ENCODE results near the gene CMTM5.
"Not testable (repeated sequence)": the region's sequence is repeated elsewhere in the genome, so short reads cannot be mapped to it uniquely, and the experiment has no call there.

The CMTM5 gene

GRCh38 chr14:23385642-23386265 is 8.9 kb downstream of the CMTM5 start:
- Histone ChIP-seq H3K36me3 (replicated peaks; ENCODE audit: low read depth, low read length) (no peaks in the 10 kb centered on the region), H3K4me2 (ENCODE audit: low read length) (no peak overlapping the region), H3K4me3 (ENCODE audit: low read length) (no peak overlapping the region), H3K27ac (ENCODE audit: low read length) (no peak overlapping the region), H3K9ac (ENCODE audit: low read length) (no peak overlapping the region), H3K4me1 (ENCODE audit: low read length) (no peaks in the 10 kb centered on the region), H3K9me3 (ENCODE audit: insufficient read depth, low read length) (no peaks in the 10 kb centered on the region), H3K27me3 (ENCODE audit: low read depth, low read length) (peaks cover 4% of the 10 kb centered on the region), H3K79me2 (ENCODE audit: low read length) (no peaks in the 10 kb centered on the region), H2AFZ (ENCODE audit: low read depth, low read length) (no peak overlapping the region), H4K20me1 (ENCODE audit: insufficient read depth, low read length) (no peaks in the 10 kb centered on the region)
- TF ChIP-seq EZH2phosphoT487 (IDR thresholded peaks at IDR 0.05; ENCODE audit: low read depth) (no peak), CTCF (IDR thresholded peaks at IDR 0.05; ENCODE audit: low read depth, low read length) (no peak)

DNA sequence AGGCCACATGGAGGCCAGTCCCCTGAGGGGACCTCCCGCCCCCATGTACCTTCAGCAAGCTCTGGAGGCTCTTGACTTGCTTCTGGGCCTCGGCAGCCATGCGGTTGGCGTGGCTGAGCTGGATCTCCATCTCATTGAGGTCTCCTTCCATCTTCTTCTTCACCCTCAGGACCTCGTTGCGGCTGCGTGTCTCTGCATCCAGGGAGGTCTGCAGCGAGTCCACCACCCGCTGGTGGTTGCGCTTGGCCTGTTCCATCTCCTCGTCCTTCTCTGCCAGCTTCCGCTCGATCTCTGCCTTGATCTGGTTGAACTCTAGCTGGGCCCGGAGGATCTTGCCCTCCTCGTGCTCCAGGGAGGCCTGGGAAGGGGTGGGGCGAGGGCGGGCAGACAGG is 9.4 kb downstream of the CMTM5 start:
- not testable (repeated sequence) for H3K4me1 ChIP-seq (ENCODE audit: low read length); H3K27me3 ChIP-seq (ENCODE audit: low read depth, low read length); H4K20me1 ChIP-seq (ENCODE audit: insufficient read depth, low read length); H3K9ac ChIP-seq (ENCODE audit: low read length); H3K9me3 ChIP-seq (ENCODE audit: insufficient read depth, low read length); H3K79me2 ChIP-seq (ENCODE audit: low read length); H3K36me3 ChIP-seq (replicated peaks; ENCODE audit: low read depth, low read length); H3K27ac ChIP-seq (ENCODE audit: low read length); H3K4me2 ChIP-seq (ENCODE audit: low read length); H3K4me3 ChIP-seq (ENCODE audit: low read length); H2AFZ ChIP-seq (ENCODE audit: low read depth, low read length)

DNA sequence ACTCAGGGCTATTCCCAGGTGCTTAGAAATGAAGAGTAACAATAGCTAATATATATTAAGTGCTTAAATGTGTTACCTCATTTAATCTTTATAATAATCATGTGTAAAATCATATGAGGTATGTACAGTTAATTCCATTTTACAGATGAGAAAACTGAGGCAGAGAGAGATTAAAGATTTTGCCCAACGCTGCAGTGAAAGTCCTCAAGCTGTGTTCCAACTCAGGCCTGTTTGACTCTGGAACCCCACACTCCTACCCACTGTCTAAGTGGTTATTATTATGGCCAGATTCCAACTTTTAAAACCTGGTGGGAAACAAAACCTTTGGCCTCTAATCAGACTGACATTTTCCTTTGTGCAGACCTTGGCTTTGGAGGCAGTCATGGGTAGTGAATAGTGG is 10.2 kb downstream of the CMTM5 start:
- no peaks in the 10 kb centered on the region for H4K20me1 ChIP-seq (ENCODE audit: insufficient read depth, low read length)
- H3K36me3 ChIP-seq (replicated peaks; ENCODE audit: low read depth, low read length), result no peaks in the 10 kb centered on the region
- H3K27ac ChIP-seq (ENCODE audit: low read length), result no peak overlapping the region
- H3K27me3 ChIP-seq (ENCODE audit: low read depth, low read length), result peaks cover 5% of the 10 kb centered on the region
- no peak overlapping the region for H3K9ac ChIP-seq (ENCODE audit: low read length)
- H3K4me1 ChIP-seq (ENCODE audit: low read length), result no peaks in the 10 kb centered on the region
- no peaks in the 10 kb centered on the region for H3K9me3 ChIP-seq (ENCODE audit: insufficient read depth, low read length)
- no peak overlapping the region for H3K4me2 ChIP-seq (ENCODE audit: low read length)
- no peak overlapping the region for H2AFZ ChIP-seq (ENCODE audit: low read depth, low read length)
- no peaks in the 10 kb centered on the region for H3K79me2 ChIP-seq (ENCODE audit: low read length)
- TF ChIP-seq CTCF (IDR thresholded peaks at IDR 0.05; ENCODE audit: low read depth, low read length) (no peak), EZH2phosphoT487 (IDR thresholded peaks at IDR 0.05; ENCODE audit: low read depth) (no peak)
- no peak overlapping the region for H3K4me3 ChIP-seq (ENCODE audit: low read length)

DNA sequence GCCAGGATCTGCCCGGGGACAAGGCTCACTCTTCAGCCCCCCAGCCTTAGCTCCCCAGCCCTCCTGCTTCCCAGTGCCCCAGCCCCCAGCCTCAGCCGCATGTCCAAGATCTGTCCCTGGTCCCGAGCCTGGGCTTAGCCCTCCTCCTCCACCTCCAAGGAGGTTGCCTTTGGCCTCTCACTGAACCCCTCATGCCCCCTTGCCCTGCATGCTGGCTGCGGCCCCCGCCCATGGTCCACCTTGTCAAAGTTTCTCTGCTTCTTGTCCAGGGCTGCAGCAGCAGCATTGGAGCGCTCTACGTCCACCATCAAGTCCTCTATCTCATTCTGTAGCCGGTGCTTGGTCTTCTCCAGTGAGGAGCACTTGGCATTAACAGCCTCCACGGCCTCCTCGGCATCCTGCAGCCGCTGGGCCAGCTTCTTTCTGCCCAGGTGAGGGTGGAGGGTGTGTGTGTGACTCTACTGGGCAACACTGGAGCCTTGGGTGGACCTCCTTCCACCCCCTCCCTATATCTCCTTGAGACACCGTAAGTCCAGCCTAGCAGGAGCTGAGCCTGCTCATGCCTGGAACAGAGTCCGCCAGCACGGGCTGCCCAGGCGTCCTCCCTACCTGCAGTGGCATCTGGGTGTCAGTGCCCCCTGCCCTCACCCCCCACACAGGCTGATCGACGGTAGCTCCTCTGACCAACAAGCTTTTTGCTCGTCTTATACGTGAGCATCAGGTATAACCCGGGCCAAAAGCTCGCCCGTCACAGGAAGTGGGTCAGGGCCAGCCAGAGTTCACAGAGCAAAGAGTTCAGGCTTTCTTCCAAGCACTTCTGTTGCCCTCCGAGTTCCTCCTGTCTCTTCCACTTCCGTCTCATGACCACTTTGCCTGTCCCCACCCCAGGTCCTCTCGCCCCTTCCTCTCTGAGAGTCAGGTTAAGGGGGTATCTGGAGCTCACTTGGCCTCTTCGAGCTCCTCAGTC is 11.4 kb downstream of the CMTM5 start:
- H3K9me3 ChIP-seq (ENCODE audit: insufficient read depth, low read length), result no peaks in the 10 kb centered on the region

More for the DNA sequence above, 11.4 kb downstream of the CMTM5 start:
- no peaks in the 10 kb centered on the region for H3K79me2 ChIP-seq (ENCODE audit: low read length)
- H3K27ac ChIP-seq (ENCODE audit: low read length), result no peak overlapping the region
- no peak overlapping the region for H3K4me2 ChIP-seq (ENCODE audit: low read length)
- no peak overlapping the region for H3K4me3 ChIP-seq (ENCODE audit: low read length)
- no peaks in the 10 kb centered on the region for H4K20me1 ChIP-seq (ENCODE audit: insufficient read depth, low read length)
- H3K4me1 ChIP-seq (ENCODE audit: low read length), result no peaks in the 10 kb centered on the region
- H2AFZ ChIP-seq (ENCODE audit: low read depth, low read length), result no peak overlapping the region
- TF ChIP-seq CTCF (IDR thresholded peaks at IDR 0.05; ENCODE audit: low read depth, low read length), result no peak
- TF ChIP-seq EZH2phosphoT487 (IDR thresholded peaks at IDR 0.05; ENCODE audit: low read depth), result no peak
- peaks cover 8% of the 10 kb centered on the region for H3K27me3 ChIP-seq (ENCODE audit: low read depth, low read length)
- no peaks in the 10 kb centered on the region for H3K36me3 ChIP-seq (replicated peaks; ENCODE audit: low read depth, low read length)
- no peak overlapping the region for H3K9ac ChIP-seq (ENCODE audit: low read length)

All from OCI-LY3 (cell line).